ENCODE measurements around the gene ZNF827.
A peak's percentile ranks its signal among the peaks of the same experiment; 100 is the strongest.

ZNF827 gene

DNA sequence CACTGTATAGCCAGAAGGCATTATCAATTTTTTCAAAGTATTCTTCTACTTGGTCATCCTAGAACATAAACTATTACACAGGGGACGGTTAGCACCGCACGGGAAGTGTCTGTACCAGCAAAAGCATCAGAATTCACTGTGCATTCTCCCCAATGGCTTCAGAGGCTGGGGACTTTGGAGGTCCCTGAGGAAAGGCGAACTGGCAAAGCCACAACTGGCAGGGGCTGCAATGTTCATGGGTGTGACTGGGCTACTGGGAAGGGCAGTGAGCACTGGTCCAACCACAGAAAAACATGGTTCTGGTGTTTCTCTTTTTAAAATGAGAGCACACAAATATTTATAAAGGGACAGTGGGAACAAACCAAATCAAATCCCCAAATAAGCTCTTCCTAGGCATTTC, 175.2 kb downstream of the ZNF827 start:
- H3K9me3 ChIP-seq (ENCODE audit: severe bottlenecking) = no peaks in the 10 kb centered on the region
- no peak for ATAC-seq (ENCODE audit: low read depth)
- no peak overlapping the region for H3K27ac ChIP-seq (ENCODE audit: poor library complexity, severe bottlenecking)
- no peak overlapping the region for H3K4me3 ChIP-seq (ENCODE audit: severe bottlenecking)
- H3K27me3 ChIP-seq (ENCODE audit: insufficient read depth, poor library complexity, severe bottlenecking) = no peaks in the 10 kb centered on the region
- DNase-seq (ENCODE audit: low spot score) = no peak
- H3K36me3 ChIP-seq (ENCODE audit: low read depth) = peaks cover 4% of the 10 kb centered on the region; the same call in 1 of the 2 replicates
- no peaks in the 10 kb centered on the region for H3K4me1 ChIP-seq (ENCODE audit: insufficient read depth, poor library complexity, severe bottlenecking)
- TF ChIP-seq, protein P1, sequence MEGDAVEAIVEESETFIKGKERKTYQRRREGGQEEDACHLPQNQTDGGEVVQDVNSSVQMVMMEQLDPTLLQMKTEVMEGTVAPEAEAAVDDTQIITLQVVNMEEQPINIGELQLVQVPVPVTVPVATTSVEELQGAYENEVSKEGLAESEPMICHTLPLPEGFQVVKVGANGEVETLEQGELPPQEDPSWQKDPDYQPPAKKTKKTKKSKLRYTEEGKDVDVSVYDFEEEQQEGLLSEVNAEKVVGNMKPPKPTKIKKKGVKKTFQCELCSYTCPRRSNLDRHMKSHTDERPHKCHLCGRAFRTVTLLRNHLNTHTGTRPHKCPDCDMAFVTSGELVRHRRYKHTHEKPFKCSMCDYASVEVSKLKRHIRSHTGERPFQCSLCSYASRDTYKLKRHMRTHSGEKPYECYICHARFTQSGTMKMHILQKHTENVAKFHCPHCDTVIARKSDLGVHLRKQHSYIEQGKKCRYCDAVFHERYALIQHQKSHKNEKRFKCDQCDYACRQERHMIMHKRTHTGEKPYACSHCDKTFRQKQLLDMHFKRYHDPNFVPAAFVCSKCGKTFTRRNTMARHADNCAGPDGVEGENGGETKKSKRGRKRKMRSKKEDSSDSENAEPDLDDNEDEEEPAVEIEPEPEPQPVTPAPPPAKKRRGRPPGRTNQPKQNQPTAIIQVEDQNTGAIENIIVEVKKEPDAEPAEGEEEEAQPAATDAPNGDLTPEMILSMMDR (IDR thresholded peaks at IDR 0.05; ENCODE audit: poor library complexity, severe bottlenecking) = no peak

DNA sequence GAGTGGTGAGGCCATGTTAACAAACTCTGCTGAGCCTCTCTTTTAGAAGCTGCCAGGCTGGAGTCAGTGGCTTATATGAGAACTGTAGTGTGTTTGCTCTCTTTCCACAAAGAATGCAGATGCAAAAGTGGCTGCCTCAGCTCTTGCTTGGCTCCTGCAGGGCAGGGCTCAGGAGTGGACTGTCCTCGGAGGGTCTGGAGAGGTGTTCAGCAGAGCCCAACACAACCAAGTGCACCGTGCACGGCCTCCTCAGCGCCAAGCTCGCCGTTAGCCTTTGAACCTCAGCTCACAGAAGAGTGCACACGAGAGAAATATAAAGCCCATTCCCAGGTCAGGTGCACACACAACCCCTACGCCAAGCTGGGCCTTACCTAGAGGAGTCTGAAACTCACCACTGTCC, 175.9 kb downstream of the ZNF827 start:
- no peak for ATAC-seq (ENCODE audit: low read depth)

DNA sequence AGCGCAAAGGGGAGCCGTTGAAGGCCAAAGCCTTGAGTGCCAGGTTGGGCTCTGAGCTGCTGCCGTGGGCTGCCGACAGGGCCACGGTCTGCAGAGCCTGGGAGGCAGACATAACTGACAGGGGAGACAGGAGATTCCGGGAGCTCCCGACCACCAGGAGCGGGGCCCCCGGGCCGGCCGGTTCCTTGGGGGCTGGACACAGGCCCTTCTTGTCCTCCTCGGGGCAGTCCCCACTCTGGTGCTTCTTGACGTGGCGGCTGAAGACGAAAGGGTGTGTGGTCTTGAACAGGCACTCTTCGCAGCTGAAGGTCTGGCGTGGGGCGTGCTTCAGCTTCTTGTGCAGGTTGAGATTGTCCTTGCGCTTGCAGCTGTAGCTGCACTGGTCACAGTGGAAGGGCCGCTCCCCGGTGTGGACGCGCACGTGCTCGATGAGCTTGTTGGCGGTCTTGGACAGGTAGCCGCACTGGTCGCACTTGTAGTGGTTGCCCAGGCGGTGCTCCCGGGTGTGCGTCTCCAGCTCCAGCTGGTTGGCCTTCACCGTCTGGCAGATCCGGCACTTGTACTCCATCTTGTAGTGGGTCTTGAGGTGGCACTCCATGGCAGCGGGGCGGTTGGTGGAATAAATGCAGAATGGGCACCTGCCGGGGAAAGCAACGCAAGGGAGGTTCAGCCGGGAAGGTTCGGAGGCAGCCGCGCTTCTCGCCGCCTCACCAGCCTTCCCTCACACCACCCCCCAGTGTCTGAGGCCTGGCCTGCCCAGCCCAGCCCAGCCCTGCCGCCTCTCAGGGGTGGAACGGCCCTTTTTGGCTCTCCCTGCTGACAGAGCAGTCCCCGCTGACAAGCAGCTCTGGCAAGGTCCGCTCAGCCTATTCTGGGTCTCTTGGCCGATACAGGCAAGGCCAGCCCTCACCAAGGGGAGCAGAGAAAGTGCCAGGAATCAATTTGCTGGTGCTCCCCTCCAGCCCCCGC, 177.4 kb downstream of the ZNF827 start:
- H3K27ac ChIP-seq (ENCODE audit: poor library complexity, severe bottlenecking) = no peak overlapping the region
- no peaks in the 10 kb centered on the region; the same call in 1 of the 2 replicates for H3K36me3 ChIP-seq (ENCODE audit: low read depth)
- no peak overlapping the region for H3K4me3 ChIP-seq (ENCODE audit: severe bottlenecking)
- TF ChIP-seq, protein P1 (IDR thresholded peaks at IDR 0.05; ENCODE audit: poor library complexity, severe bottlenecking) = no peak
- H3K27me3 ChIP-seq (ENCODE audit: insufficient read depth, poor library complexity, severe bottlenecking) = no peaks in the 10 kb centered on the region
- H3K4me1 ChIP-seq (ENCODE audit: insufficient read depth, poor library complexity, severe bottlenecking) = no peaks in the 10 kb centered on the region
- no peaks in the 10 kb centered on the region for H3K9me3 ChIP-seq (ENCODE audit: severe bottlenecking)
- DNase-seq (ENCODE audit: low spot score) (peak; percentile 66), ATAC-seq (ENCODE audit: low read depth) (no peak)

More for the DNA sequence above, 175.9 kb downstream of the ZNF827 start:
- H3K36me3 ChIP-seq (ENCODE audit: low read depth) = peaks cover under 1% of the 10 kb centered on the region; the same call in 1 of the 2 replicates
- no peak overlapping the region for H3K4me3 ChIP-seq (ENCODE audit: severe bottlenecking)
- no peaks in the 10 kb centered on the region for H3K27me3 ChIP-seq (ENCODE audit: insufficient read depth, poor library complexity, severe bottlenecking)
- TF ChIP-seq, protein P1 (IDR thresholded peaks at IDR 0.05; ENCODE audit: poor library complexity, severe bottlenecking) = no peak
- no peaks in the 10 kb centered on the region for H3K4me1 ChIP-seq (ENCODE audit: insufficient read depth, poor library complexity, severe bottlenecking)
- no peaks in the 10 kb centered on the region for H3K9me3 ChIP-seq (ENCODE audit: severe bottlenecking)
- H3K27ac ChIP-seq (ENCODE audit: poor library complexity, severe bottlenecking) = no peak overlapping the region
- DNase-seq (ENCODE audit: low spot score) = no peak

DNA sequence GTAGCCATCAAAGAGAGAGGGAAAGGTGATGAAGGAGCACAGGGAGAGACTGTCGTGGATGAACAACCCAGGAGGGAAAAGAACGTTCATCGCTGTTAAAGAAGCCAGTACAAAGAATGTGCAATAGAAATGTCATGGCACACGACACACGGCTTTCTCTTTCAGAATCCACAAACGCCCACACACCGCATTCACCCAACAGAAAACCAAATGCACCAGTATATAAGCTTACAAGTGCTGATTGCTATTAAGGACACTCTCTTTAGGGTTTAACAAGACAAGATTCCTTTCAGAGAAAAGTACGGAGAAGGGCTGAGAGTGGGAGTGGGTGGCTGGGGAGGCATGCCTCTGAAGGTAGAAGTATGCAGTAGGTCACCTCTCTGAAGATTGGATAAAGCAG, 178.4 kb downstream of the ZNF827 start:
- H3K9me3 ChIP-seq (ENCODE audit: severe bottlenecking) = no peaks in the 10 kb centered on the region
- H3K27ac ChIP-seq (ENCODE audit: poor library complexity, severe bottlenecking) = no peak overlapping the region
- no peaks in the 10 kb centered on the region for H3K27me3 ChIP-seq (ENCODE audit: insufficient read depth, poor library complexity, severe bottlenecking)
- no peaks in the 10 kb centered on the region; the same call in 1 of the 2 replicates for H3K36me3 ChIP-seq (ENCODE audit: low read depth)
- H3K4me3 ChIP-seq (ENCODE audit: severe bottlenecking) = no peak overlapping the region
- H3K4me1 ChIP-seq (ENCODE audit: insufficient read depth, poor library complexity, severe bottlenecking) = no peaks in the 10 kb centered on the region
- TF ChIP-seq, protein P1 (IDR thresholded peaks at IDR 0.05; ENCODE audit: poor library complexity, severe bottlenecking) = no peak
- DNase-seq (ENCODE audit: low spot score) (no peak), ATAC-seq (ENCODE audit: low read depth) (no peak)

DNA sequence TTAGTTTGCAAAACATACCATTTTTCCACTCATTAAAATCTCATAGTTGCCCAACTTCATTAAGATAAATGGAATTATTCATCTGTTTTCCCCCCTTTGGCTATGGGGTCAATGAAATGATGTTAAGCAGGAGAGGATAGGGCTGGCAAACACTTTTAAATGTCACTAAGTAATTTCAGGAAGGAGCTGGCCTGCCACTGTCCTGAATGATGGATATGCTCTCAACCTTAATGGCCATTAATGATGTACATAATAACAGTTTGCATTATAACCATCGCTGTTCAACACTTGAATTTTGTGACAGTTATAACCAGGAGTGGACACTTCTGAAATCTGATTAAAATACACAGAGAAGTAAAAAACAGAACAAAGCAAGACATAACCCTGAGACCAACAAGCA, 181.4 kb downstream of the ZNF827 start:
- Histone ChIP-seq H3K36me3 (ENCODE audit: low read depth) (no peaks in the 10 kb centered on the region), H3K27me3 (ENCODE audit: insufficient read depth, poor library complexity, severe bottlenecking) (no peaks in the 10 kb centered on the region), H3K27ac (ENCODE audit: poor library complexity, severe bottlenecking) (no peak overlapping the region), H3K9me3 (ENCODE audit: severe bottlenecking) (no peaks in the 10 kb centered on the region), H3K4me1 (ENCODE audit: insufficient read depth, poor library complexity, severe bottlenecking) (no peaks in the 10 kb centered on the region), H3K4me3 (ENCODE audit: severe bottlenecking) (no peak overlapping the region)
- no peak for DNase-seq (ENCODE audit: low spot score)
- ATAC-seq (ENCODE audit: low read depth) = no peak
- TF ChIP-seq, protein P1 (IDR thresholded peaks at IDR 0.05; ENCODE audit: poor library complexity, severe bottlenecking) = no peak

All from RWPE2 (cell line).